PC-9 (cell line): Measurements from ENCODE around the gene CDC14B. TPM values are rescaled to one million over a fixed set of nuclear protein-coding genes. Genes with fewer than 3 reads are reported as not detected.

ENCODE experiments used
- BruUV-seq: library from RNA; stranded (reverse); fragments of 400-500 nt; replicated peaks from 2 replicates; lab custom pipeline; 2021; lab: Mats Ljungman, UMichigan
- CTCF ChIA-PET: fragments of 300-600 bp; sonication (Branson Sonifier 250); formaldehyde crosslinking; loops from one replicate; lab custom pipeline; 2022; ENCODE audit warnings: antibody characterized with exemption; lab: Charles Lee
- POLR2A ChIA-PET: fragments of 300-600 bp; sonication (Branson Sonifier 250); formaldehyde crosslinking; loops from one replicate; lab custom pipeline; 2022; ENCODE audit warnings: antibody characterized with exemption; ENCODE audit not compliant: unreplicated experiment; lab: Charles Lee
- DNase-seq, 2 experiments: peaks; one replicate each; pipeline versions ENCODE4 v3.0.0 to v3.0.0-alpha.2; 2015 to 2022; ENCODE audit warnings: mixed read lengths in 1 of 2
- H2AFZ ChIP-seq: fragments of 200-600 bp; sonication (generic); 2 replicates; pipeline ENCODE4 v1.8.1; 2017; ENCODE audit warnings: antibody characterized with exemption
- H3F3A ChIP-seq: fragments of 200-600 bp; sonication (generic); 2 replicates; pipeline ENCODE4 v1.8.1; 2017; ENCODE audit warnings: antibody characterized with exemption, mild to moderate bottlenecking, low read depth; ENCODE audit not compliant: insufficient read depth
- H3K27ac ChIP-seq: fragments of 200-600 bp; sonication (generic); 2 replicates; pipeline ENCODE4 v1.6.1; 2016; ENCODE audit warnings: mixed run types
- H3K27me3 ChIP-seq: fragments of 200-600 bp; sonication (generic); 2 replicates; pipeline ENCODE4 v1.6.1; 2016; ENCODE audit warnings: low read depth, mixed run types; ENCODE audit not compliant: insufficient read depth
- H3K36me3 ChIP-seq: fragments of 200-600 bp; sonication (generic); 2 replicates; pipeline ENCODE4 v1.6.1; 2016; ENCODE audit warnings: low read depth, mixed run types
- H3K4me1 ChIP-seq: fragments of 200-600 bp; sonication (generic); replicated peaks from 2 replicates; pipeline ENCODE4 v1.6.1; 2016; ENCODE audit warnings: mixed run types; ENCODE audit not compliant: insufficient read depth
- H3K4me2 ChIP-seq: fragments of 200-600 bp; sonication (generic); 2 replicates; pipeline ENCODE4 v1.6.1; 2017; ENCODE audit warnings: mixed run types
- H3K4me3 ChIP-seq: fragments of 200-600 bp; sonication (generic); 2 replicates; pipeline ENCODE4 v1.6.1; 2016; ENCODE audit warnings: mixed run types
- H3K79me2 ChIP-seq: fragments of 200-600 bp; sonication (generic); 2 replicates; pipeline ENCODE4 v1.6.1; 2017; ENCODE audit warnings: low read depth, mixed run types
- H3K9me2 ChIP-seq: fragments of 200-600 bp; sonication (generic); 2 replicates; pipeline ENCODE4 v1.8.1; 2017; ENCODE audit warnings: mild to moderate bottlenecking; ENCODE audit not compliant: insufficient read depth
- H3K9me3 ChIP-seq: fragments of 200-600 bp; sonication (generic); 2 replicates; pipeline ENCODE4 v1.8.1; 2016; ENCODE audit warnings: low read depth; ENCODE audit not compliant: insufficient read depth
- H4K20me1 ChIP-seq: fragments of 200-600 bp; sonication (generic); 2 replicates; pipeline ENCODE4 v1.8.1; 2017; ENCODE audit not compliant: insufficient read depth
- EZH2 ChIP-seq: fragments of 200-600 bp; sonication (generic); IDR thresholded peaks from 2 replicates; pipeline ENCODE4 v1.8.0; 2017; ENCODE audit warnings: antibody characterized with exemption, low read depth
- intact Hi-C: fragments of 100-400 bp; cut with micrococcal nuclease; formaldehyde crosslinking; loops from one replicate; pipeline ENCODE4 v1.10.0; 2022; ENCODE audit not compliant: unreplicated experiment
- total RNA-seq: library from RNA; stranded (reverse); gene quantifications from 2 replicates; pipeline ENCODE4 v1.2.3, GENCODE V29; 2021
- TF ChIP-seq, protein P1 (sequence below): fragments of 200-600 bp; sonication (generic); conservative IDR thresholded peaks from 2 replicates; pipeline ENCODE4 v1.6.1; 2017; ENCODE audit warnings: mixed run types, antibody characterized with exemption, mild to moderate bottlenecking, moderate library complexity

The CDC14B gene
- total RNA-seq, 1 experiment from 2014 or later = 47.2 TPM

DNA sequence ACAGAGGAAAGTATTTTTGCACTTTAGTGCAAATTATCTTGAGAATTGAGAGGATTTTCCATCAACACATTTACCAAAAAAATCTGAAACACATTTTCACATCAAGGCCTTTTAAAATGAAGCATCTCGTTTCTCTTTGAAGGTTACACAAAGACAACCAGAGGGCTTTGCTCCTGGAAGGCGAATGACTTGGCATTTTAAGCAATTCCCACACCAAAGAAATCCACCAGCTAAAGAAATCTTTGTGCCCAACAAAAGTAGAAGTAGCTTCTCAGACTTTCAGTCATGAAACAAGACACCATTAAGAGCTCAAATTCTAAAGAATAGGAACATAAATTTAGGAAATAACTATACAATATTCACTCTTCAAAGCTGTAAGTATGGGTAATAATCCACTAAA is 109.8 kb downstream of the CDC14B start:
- Histone ChIP-seq H3K4me3 (no peak overlapping the region), H3K27ac (no peak overlapping the region), H3K36me3 (no peaks in the 10 kb centered on the region), H3K27me3 (no peaks in the 10 kb centered on the region), H3K4me1 (no peaks in the 10 kb centered on the region), H3K9me3 (no peaks in the 10 kb centered on the region), H4K20me1 (no peaks in the 10 kb centered on the region), H2AFZ (no peak overlapping the region), H3F3A (no peaks in the 10 kb centered on the region), H3K79me2 (no peaks in the 10 kb centered on the region), H3K4me2 (no peak overlapping the region), H3K9me2 (no peaks in the 10 kb centered on the region)
- intact Hi-C loops = no loop called here
- DNase-seq = no peak
- TF ChIP-seq EZH2 = no peak
- TF ChIP-seq, protein P1, sequence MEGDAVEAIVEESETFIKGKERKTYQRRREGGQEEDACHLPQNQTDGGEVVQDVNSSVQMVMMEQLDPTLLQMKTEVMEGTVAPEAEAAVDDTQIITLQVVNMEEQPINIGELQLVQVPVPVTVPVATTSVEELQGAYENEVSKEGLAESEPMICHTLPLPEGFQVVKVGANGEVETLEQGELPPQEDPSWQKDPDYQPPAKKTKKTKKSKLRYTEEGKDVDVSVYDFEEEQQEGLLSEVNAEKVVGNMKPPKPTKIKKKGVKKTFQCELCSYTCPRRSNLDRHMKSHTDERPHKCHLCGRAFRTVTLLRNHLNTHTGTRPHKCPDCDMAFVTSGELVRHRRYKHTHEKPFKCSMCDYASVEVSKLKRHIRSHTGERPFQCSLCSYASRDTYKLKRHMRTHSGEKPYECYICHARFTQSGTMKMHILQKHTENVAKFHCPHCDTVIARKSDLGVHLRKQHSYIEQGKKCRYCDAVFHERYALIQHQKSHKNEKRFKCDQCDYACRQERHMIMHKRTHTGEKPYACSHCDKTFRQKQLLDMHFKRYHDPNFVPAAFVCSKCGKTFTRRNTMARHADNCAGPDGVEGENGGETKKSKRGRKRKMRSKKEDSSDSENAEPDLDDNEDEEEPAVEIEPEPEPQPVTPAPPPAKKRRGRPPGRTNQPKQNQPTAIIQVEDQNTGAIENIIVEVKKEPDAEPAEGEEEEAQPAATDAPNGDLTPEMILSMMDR = no peak
- BruUV-seq = no TSS peak
- ChIA-PET CTCF (no interaction called here), POLR2A (no interaction called here)

DNA sequence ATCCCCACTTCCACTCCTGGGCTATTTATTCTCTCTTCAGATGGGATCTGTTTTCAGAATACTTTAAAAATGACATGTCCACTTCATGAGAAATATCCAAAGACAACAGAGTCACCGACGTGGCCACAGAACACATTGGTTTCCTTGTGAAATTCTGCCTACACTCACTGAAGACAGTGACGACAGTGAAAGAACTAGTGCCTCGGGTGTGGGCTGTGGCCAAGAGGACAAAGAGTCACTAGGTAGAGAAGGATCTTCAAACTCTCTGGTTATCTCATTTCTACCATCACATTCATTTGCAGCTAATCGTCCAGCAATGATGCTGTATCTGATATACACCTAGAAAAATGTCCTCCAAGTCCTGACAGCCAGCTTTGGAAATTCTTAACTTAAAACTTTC is 110.6 kb downstream of the CDC14B start:
- TF ChIP-seq, protein P1 = no peak
- no peak for TF ChIP-seq EZH2
- no peaks in the 10 kb centered on the region for H3F3A ChIP-seq
- CTCF ChIA-PET = no interaction called here
- H3K36me3 ChIP-seq = no peaks in the 10 kb centered on the region
- H3K4me2 ChIP-seq = no peak overlapping the region
- no peak overlapping the region for H3K27ac ChIP-seq
- POLR2A ChIA-PET = no interaction called here
- DNase-seq = no peak
- H3K4me3 ChIP-seq = no peak overlapping the region
- H3K79me2 ChIP-seq = no peaks in the 10 kb centered on the region
- no TSS peak for BruUV-seq
- H3K9me3 ChIP-seq = no peaks in the 10 kb centered on the region
- H3K4me1 ChIP-seq = no peaks in the 10 kb centered on the region
- H3K9me2 ChIP-seq = no peaks in the 10 kb centered on the region
- no peak overlapping the region for H2AFZ ChIP-seq
- intact Hi-C loops = no loop called here
- no peaks in the 10 kb centered on the region for H4K20me1 ChIP-seq
- no peaks in the 10 kb centered on the region for H3K27me3 ChIP-seq

DNA sequence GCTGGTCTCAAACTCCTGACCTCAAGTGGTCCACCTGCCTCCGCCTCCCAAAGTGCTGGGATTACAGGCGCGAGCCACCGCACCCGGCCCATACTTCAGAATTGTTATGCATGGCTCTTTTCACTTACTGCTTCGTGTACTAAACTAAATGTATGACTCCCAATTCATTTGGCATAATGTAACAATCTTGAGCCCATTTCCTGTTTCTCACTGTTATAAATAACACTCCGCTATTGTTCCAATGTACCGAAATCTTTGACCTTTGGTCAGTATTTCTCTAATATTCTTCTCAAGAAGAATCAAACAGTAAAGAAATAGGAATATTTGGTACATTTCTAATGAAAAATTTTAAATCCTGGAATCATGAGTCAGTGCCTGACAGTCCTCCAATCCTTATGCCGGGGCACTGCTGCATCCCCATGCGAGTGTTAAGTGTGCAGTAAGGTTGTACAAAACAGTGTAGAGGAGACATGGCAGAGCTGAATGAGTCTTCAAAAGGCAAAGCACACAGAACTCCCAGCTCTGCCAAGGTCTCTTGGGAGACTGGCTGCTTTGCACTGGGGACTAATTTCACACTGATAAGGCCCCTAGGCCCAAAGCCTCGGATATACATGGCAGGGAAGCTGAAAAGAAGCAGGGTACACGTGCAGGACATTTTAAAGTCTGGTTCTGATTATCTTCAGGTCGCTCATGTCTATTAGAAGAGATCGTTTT is 111.3 kb downstream of the CDC14B start:
- BruUV-seq = no TSS peak

More for the DNA sequence above, 111.3 kb downstream of the CDC14B start:
- no peaks in the 10 kb centered on the region for H3K36me3 ChIP-seq
- ChIA-PET POLR2A (no interaction called here), CTCF (no interaction called here)
- no peaks in the 10 kb centered on the region for H3K27me3 ChIP-seq
- H3K4me1 ChIP-seq = no peaks in the 10 kb centered on the region; the same call in 1 of the 2 replicates
- H2AFZ ChIP-seq = no peak overlapping the region
- no peaks in the 10 kb centered on the region for H3K9me3 ChIP-seq
- intact Hi-C loops = no loop called here
- H3K4me3 ChIP-seq = no peak overlapping the region
- TF ChIP-seq EZH2 = no peak
- TF ChIP-seq, protein P1 = no peak
- no peaks in the 10 kb centered on the region for H4K20me1 ChIP-seq
- no peak for DNase-seq
- no peaks in the 10 kb centered on the region for H3K79me2 ChIP-seq
- no peaks in the 10 kb centered on the region for H3F3A ChIP-seq
- no peak overlapping the region for H3K27ac ChIP-seq
- no peaks in the 10 kb centered on the region for H3K9me2 ChIP-seq
- no peak overlapping the region for H3K4me2 ChIP-seq
